HG03025 (cell line): Measurements from ENCODE around the gene CDKAL1.

Source experiments
- ATAC-seq: cut with Tn5 transposase; IDR thresholded peaks from one replicate; pipeline ENCODE4 v1.9.1; 2021; ENCODE audit warnings: mild to moderate bottlenecking, moderate library complexity; ENCODE audit not compliant: unreplicated experiment, low FRiP score

The CDKAL1 gene

DNA sequence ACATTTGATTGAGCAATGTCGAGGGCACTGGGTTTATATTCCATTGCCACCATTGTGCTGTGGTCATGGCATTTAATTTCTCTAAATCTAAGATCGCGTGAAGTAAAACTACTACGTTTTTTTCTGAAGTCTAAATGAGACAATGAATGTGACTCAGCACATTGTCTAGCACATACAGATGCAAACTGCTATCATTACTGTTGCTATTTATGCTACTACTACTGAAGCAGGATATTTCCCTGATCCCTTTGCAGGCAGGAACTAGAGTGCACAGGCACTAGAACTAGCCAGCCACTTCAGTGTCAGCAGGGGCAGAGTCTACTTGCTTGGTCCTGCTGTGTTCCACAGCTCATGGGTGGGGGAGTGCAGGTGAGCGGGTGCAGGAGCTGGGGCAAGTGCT lies 449.7 kb downstream of the CDKAL1 start:
- no peak for ATAC-seq

DNA sequence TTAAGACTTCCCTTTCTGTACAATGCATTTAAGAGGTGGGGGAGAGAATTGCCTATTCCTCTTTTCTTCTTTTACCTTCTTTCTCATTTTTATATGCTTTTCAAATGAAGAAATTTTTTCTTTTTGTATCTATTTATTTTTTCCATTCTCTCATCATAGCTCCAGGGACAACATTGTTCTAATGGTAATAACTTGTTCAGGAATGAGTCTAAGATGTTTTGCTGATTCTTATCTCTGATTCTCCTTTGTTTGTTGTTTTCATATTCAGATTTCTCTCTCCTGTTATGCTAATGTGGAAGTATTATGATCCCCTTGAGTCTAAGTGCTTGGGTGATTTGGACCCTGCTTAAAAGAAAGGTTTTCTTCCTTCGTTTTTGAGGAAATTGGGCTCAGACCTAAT lies 451.6 kb downstream of the CDKAL1 start:
- no peak for ATAC-seq

DNA sequence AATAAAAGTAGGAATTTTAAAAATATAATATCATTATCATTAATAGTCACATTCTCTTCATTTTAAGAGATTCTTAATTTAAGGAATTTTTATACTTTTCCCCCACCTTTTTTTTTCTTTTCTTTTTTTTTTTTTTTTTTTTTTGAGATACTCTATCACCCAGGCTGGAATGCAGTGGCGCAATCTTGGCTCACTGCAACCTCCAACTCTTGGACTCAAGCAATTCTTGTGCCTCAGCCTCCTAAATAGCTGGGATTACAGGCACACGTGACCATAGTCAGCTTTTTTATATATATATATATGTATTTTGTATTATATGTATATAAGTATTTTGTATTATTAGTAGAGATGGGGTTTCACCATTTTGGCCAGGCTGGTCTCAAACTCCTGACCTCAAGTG lies 457.7 kb downstream of the CDKAL1 start:
- ATAC-seq = no peak

DNA sequence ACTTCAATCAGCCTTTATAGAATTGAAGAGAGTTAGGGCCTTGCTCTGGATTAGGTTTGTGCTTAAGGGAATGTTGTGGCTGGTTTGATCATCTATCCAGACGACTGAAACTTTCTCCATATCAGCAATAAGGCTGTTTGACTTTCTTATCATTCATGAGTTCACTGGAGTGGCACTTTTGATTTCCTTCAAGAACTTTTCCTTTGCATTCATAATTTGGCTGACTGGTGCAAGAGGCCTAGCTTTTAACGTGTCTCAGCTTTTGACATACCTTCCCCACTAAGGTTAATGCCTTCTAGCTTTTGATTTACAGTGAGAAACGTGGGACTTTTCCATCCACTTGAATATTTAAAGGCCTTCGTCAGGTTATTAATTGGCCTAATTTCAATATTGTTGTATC lies 461.8 kb downstream of the CDKAL1 start:
- ATAC-seq = no peak

- no peak for ATAC-seq
Measured at GRCh38 chr6:20997143-20997769, 463.0 kb downstream of the CDKAL1 start.

GRCh38 chr6:20997770-20998147 lies 463.5 kb downstream of the CDKAL1 start:
- no peak for ATAC-seq

DNA sequence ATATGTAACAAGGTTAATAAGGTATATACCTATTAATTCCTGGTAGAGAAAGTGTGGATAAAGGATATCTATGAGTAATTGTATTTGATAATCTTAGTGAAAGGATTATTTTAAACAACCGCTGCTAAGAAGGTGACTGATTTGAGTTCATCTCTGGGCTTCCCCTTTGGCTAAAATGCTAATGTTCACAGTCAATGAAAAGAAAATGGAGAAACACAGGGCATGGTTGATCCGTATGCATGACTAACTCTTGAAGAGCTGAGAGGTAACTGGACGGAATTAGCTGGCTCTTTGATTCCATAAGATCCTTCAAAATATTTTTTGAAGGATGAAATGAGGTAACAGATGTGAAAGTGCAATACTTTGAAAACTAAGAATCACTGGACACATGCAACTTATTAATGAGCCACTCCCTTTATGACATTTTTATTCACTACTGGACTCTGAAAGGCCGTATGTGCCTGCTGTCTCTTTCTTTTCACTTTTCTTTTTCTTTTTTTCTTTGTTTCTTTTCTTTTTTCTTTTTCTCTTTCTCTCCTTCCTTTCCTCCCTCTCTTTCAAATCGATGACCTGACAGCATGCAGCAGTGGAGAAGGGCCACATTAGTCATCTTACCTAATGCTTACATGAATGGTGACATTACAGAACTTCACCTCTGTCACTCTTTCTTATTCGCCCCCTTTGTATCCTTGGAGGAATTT lies 464.6 kb downstream of the CDKAL1 start:
- ATAC-seq = no peak

- ATAC-seq = no peak
Measured at GRCh38 chr6:21000331-21000801, 466.1 kb downstream of the CDKAL1 start.

DNA sequence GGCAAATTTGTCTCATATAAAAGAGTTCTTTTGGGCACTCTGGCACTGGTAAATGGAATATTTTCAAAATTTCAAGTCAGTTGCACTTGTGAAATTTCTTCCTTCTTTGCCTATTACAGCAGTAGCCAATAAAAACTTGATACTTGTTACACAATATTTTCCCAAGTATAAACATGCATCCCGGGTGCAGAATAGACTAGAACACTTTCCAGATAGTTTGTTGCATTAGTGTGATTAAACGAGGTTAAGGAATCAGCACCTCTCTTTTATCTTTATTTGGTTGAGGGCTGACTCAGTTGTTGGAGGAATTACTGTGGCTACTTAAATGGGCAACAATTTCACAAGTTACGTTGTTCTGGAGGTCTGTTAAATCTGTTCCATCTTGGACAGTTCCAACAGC lies 467.5 kb downstream of the CDKAL1 start:
- ATAC-seq = no peak

- peak; percentile 80 for ATAC-seq
Measured at GRCh38 chr6:21003780-21004541, 469.7 kb downstream of the CDKAL1 start.

DNA sequence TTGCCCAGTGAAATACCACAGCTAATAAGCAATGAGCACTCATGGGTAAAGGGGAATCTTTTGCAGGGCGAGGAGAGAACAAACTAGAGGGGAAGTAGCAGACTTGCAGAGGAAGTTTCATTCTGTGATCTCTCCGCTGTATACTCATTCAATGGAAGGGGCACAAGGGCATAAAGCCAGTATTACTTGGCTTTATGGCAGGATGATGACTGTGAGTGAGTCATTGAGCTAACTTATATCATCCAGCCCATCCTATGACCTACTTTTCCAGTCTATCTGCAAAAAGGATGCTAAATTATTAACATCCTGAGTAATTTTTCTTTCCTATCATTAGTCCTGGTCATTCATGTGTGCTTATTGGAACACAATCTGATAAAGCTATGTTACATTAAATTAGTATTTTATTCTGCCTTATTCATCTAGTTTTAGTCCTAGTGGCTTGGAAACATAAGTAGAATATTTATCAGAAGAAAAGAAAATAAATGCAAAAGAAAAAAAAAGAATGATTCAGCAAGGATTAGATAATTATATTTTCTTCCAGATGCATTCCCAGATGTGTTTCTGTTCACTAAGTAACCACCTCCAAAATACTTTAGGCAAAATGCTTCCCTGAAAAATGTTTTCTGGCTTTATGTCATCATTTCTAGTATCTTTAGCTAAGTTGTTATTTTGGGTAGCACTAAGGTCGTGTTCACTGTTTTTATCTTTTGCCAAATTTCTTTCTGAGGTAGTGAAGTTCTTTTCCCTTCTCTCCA lies 471.7 kb downstream of the CDKAL1 start:
- ATAC-seq = no peak

DNA sequence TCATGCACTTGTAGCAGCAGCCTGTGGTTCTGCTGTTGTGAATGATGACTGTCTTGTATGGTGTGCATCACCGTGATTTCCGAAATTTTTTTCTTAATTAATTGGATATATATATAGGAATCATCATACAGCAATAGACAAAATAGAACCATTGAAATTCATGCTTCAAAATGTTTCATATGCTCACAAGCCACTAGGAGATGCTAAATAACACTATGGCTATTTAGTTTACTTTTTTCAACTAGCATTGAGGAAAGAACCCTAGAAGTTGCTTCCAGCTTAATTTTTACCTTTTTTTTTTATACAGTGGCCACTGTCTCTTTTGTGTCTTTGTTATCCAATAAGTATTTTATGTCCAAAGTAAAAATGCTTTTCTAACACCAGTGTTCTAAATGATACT lies 485.4 kb downstream of the CDKAL1 start:
- no peak for ATAC-seq

DNA sequence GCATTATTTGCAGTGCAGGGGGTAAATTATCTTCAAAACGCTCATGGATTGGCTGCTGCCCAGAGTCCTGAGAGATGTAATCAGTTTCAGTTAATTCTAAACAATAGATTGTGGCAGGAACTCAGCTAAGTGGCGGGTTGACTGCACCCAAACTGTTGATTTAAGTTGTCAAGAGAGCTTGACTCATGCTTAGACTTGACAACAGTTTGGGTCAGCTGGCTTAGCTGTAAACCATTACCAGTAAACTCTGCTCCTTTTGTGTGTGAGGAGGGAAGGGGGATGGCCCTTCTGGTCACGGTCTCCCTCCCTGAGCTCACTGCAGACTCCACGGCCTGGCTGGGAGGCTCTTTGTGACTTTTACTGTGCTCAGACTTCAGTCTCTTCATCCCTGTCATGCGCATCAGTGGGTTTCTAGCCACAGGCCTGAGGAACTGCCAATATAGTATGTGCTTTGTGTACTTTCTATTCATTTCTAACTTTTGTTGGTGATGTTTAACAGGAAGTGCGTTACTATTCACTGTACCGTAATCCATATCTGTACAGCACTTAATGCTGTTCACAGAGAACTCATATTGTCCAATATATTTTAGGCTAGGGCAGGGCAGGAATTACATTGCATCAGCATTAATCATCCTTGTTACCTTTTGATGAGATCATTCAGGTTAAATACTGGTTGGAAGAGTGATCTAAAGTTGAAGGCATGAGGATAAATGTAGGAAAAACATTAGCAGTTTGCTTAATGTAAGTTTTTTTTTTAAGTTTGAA lies 488.3 kb downstream of the CDKAL1 start:
- peak; percentile 86 for ATAC-seq

GRCh38 chr6:21023210-21023609 lies 489.0 kb downstream of the CDKAL1 start:
- no peak for ATAC-seq

- ATAC-seq = no peak
Measured at GRCh38 chr6:21024616-21025015, 490.4 kb downstream of the CDKAL1 start.

DNA sequence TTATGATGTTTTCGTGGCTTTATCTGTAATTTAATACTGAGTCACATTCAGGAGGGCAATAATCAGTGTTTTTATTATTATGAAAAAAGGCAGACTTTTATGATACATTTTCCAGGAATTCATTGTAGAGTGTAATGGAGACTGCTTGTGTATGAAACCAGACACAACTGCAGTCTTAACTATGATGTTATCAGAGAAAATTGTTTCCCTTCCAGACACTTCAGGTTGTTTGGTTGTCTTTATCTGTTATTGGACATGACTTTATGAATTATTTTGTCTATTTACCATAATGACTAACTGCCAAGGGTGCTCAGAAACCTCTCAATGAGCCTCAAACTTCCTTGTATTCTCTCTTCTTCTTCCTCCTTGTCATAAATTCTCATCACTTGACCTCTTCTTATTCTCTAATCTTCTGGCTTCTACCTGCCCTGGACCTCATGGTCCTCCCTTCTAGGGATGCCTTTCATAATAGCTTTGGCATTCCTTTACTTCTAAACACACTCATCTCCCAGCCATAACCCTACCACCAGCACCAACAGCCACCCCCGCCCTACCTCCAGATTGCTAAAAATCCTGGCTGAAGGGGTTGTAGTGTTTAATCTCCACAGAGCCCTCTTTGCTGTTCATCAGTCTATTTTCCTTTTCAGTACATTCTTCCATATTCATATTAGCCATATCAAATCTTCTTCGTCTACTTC lies 492.5 kb downstream of the CDKAL1 start:
- ATAC-seq = no peak

- ATAC-seq = no peak
Measured at GRCh38 chr6:21027507-21027906, 493.2 kb downstream of the CDKAL1 start.

DNA sequence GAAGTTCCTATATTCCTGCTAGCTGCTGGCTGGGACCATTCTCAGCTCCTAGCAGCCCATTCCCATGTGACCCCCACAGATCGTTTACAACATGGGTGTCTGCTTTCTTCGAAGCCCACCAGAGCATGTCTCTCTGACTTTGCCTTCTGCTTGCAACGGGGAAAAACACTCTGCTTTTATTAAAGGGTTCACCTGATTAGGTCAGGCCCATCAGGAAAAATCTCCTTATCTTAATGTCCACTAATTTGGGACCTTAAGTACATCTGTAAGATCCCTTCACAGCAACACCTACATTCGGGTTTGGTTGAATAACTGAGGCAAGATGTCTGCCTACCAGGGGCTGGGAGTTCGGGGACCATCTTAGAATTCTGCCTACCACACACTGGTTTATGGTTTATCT lies 496.9 kb downstream of the CDKAL1 start:
- no peak for ATAC-seq

DNA sequence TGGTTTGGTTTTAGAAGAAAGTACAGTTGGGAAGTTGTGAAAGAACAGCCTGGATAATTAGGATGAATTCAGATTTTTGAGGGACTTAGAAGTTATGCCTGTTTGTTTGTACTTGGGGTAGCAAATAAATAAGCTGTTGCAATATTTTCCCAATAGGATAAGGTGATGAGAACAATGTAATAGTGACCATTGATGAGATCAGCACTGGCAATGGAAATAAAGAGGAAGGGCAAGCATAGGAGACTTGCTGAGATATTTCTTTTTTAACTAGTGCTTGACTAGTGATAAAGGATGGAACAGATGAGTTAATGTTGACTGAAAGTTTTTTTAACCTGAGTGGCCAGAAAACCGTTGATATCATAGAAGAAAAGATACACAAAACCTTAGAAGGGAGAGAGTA lies 498.8 kb downstream of the CDKAL1 start:
- no peak for ATAC-seq
